Testis (tissue), 3 donors: ENCODE data around the gene RXRA. TPM values are rescaled to one million over a fixed set of nuclear protein-coding genes. Genes with fewer than 3 reads are reported as not detected.

Experiments
- DNase-seq: peaks from one replicate; pipeline ENCODE4 v3.0.0-alpha.2; 2019
- H3K27ac ChIP-seq, 2 donors: fragments of 200-600 bp; sonication (generic); one replicate each; pipeline ENCODE4 v1.5.1; 2019
- H3K27me3 ChIP-seq: fragments of 200-600 bp; sonication (generic); one replicate; pipeline ENCODE4 v1.5.1; 2019
- H3K36me3 ChIP-seq: fragments of 200-600 bp; sonication (generic); one replicate; pipeline ENCODE4 v1.5.1; 2017; ENCODE audit warnings: low read depth; ENCODE audit errors: missing control alignments
- H3K4me1 ChIP-seq: fragments of 200-600 bp; sonication (generic); one replicate; pipeline ENCODE4 v1.5.1; 2019
- H3K4me3 ChIP-seq, 2 donors: fragments of 200-600 bp; sonication (generic); one replicate each; pipeline ENCODE4 v1.5.1; 2017 to 2019
- H3K9me3 ChIP-seq: fragments of 200-600 bp; sonication (generic); one replicate; pipeline ENCODE4 v1.5.1; 2017
- POLR2A ChIP-seq: fragments of 450-650 bp; IDR thresholded peaks from one replicate; pipeline ENCODE4 v1.6.1; 2017; ENCODE audit warnings: antibody characterized with exemption, mild to moderate bottlenecking, moderate library complexity
- WGBS, 2 donors: methylation state at CpG; one replicate each; pipeline ENCODE4 v1.1.5; 2018; 5-methylcytosine and 5-hydroxymethylcytosine counted together
- intact Hi-C: fragments of 100-400 bp; cut with DNase I; formaldehyde crosslinking; loops from one replicate; pipeline ENCODE4 v1.15.1; 2023; ENCODE audit warnings: low total_unique reads
- polyA plus RNA-seq: library from polyadenylated mRNA; stranded (reverse); fragments of 350-450 nt; fragmentation: Illumina TruSeq; extraction: RNeasy Lipid Tissue Mini Kit (QIAGEN cat#74804); gene quantifications from one replicate; pipeline ENCODE4 v1.2.3, GENCODE V29; 2014; ENCODE audit warnings: low read depth, low replicate concordance; ENCODE audit not compliant: insufficient read depth
- total RNA-seq, 2 donors: library from RNA; depleted of rRNA; stranded (reverse); fragments of >200 nt; gene quantifications; one replicate each; pipeline ENCODE4 v1.2.3, GENCODE V29; 2016
- TF ChIP-seq, protein P1 (sequence below), 3 experiments: fragments of 450-650 bp in 2 of 3; fragments of 200-600 bp in 1 of 3; sonication (generic) in 1 of 3; IDR thresholded peaks; one replicate each; pipeline ENCODE4 v1.5.1; 2016 to 2019; ENCODE audit warnings: antibody characterized with exemption in 3 of 3, mild to moderate bottlenecking in 2 of 3, moderate library complexity in 1 of 3

Gene RXRA
- total and polyA plus RNA-seq, 3 donors from 2014 or later: 31.3 to 61.0 (median 47.3) TPM

DNA sequence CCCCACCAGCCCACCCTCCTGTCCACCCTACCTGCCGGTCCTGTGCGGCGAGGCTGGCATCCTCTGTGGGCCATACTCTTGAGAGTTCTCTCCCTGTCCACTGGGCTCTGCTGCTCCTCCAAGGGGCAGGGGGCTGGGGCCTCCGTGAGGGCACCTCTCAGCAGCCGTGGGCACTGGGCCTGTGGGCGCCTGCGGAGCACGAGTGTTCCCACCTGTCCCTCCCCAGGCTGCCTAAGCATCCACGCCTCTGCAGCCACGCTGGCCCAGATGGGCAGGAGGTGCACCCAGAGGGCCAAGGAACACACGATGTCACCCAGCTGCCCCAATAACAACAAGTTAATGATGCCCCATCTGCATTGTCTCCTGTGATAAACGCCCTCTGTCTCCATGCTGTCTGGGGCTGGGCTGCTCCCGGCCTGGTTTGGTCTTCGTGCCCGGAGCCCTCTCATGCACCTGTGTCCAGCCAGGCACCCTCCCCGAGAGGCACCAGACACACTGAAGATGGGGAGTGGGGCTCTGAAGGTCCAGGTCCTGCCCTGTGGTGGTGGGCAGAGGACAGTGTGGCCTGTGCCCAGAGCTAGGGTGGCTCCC lies 114.5 kb downstream of the RXRA start:
- no peak for DNase-seq
- Histone ChIP-seq H3K27me3 (no peaks in the 10 kb centered on the region), H3K4me3 (no peak overlapping the region), H3K27ac (no peak overlapping the region), H3K36me3 (no peaks in the 10 kb centered on the region), H3K9me3 (no peaks in the 10 kb centered on the region), H3K4me1 (peaks cover 41% of the 10 kb centered on the region)
- 85 to 87% methylated on average over 7 to 16 of the region's 16 CpGs for WGBS, 2 donors
- intact Hi-C loops: no loop called here
- TF ChIP-seq, protein P1, sequence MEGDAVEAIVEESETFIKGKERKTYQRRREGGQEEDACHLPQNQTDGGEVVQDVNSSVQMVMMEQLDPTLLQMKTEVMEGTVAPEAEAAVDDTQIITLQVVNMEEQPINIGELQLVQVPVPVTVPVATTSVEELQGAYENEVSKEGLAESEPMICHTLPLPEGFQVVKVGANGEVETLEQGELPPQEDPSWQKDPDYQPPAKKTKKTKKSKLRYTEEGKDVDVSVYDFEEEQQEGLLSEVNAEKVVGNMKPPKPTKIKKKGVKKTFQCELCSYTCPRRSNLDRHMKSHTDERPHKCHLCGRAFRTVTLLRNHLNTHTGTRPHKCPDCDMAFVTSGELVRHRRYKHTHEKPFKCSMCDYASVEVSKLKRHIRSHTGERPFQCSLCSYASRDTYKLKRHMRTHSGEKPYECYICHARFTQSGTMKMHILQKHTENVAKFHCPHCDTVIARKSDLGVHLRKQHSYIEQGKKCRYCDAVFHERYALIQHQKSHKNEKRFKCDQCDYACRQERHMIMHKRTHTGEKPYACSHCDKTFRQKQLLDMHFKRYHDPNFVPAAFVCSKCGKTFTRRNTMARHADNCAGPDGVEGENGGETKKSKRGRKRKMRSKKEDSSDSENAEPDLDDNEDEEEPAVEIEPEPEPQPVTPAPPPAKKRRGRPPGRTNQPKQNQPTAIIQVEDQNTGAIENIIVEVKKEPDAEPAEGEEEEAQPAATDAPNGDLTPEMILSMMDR (IDR thresholded peaks at IDR 0.05): no peak
- TF ChIP-seq POLR2A: no peak

DNA sequence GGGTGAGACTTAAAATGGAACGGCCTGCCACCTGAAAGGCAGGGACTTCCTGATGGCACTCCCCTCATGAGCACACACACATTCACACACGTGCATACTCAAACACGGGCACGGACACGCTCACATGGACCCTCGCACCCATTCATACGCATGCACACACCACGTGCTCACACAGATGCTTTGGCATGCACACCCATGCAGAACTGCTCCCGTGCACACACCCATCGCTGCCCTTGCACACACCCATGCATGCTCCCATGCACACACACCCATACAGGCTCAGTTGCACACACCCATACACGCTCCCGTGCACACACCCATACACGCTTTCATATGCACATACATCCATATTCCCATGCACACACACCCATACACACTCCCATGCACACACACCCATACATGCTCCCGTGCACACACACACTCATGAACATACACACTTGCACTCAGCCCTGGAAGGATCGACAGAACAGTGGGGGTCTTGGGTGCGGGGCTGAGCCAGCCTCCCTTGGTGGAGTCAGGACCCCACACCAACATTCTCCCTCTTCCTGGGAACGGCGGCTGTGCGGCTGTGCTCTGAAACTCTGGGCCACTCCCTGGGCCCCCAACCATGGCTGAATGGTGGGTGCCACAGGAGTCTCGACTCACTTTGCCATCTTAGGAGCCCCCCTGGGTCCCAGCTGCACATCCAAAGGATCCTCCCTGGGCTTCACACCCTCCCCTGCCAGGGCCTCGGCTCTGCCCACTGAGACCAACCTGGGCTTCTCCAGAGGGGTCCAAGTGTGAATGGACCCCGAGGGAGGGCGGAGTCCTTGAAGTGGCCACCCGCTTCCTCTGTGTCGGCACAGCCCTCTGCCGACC lies 115.2 kb downstream of the RXRA start:
- H3K27ac ChIP-seq: peak overlapping the region in 1 of 2 donors; percentile 11
- 77 to 83% methylated on average over 22 to 26 of the region's 26 CpGs for whole genome bisulfite sequencing, 2 donors

DNA sequence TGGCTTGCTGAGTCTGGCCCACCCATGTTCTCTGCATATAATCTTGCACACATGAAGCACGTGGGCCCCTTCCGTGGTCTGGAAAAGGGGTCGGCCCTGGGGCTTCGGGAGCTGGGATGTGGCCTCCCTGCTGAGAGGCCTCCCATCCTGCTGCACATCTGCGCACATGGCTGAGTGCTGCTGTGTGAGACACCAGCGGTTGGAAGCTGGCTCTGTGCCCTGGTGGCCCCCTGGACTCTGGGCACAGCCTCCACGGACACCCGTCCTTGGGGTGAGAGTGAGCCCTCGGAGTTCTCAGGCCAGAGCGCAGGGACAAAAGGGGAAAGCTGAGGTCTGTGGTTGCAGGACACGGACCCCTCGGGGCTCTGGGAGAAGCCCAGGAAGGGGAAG lies 115.8 kb downstream of the RXRA start:
- peak overlapping the region in 1 of 2 donors; percentile 11 for H3K27ac ChIP-seq
- no peak for TF ChIP-seq POLR2A
- TF ChIP-seq, protein P1 (IDR thresholded peaks at IDR 0.05): no peak
- intact Hi-C loops: no loop called here
- H3K27me3 ChIP-seq: no peaks in the 10 kb centered on the region
- H3K36me3 ChIP-seq: no peaks in the 10 kb centered on the region
- H3K4me1 ChIP-seq: peaks cover 27% of the 10 kb centered on the region
- H3K9me3 ChIP-seq: no peaks in the 10 kb centered on the region
- no peak for DNase-seq
- no peak overlapping the region for H3K4me3 ChIP-seq
- WGBS, 2 donors: 34 to 47% methylated on average over 11 of the region's 12 CpGs

More for the DNA sequence above, 115.2 kb downstream of the RXRA start:
- no peak overlapping the region for H3K4me3 ChIP-seq
- no peak for DNase-seq
- no peaks in the 10 kb centered on the region for H3K36me3 ChIP-seq
- H3K4me1 ChIP-seq: peaks cover 33% of the 10 kb centered on the region
- no peak for TF ChIP-seq POLR2A
- TF ChIP-seq, protein P1 (IDR thresholded peaks at IDR 0.05): no peak
- H3K27me3 ChIP-seq: no peaks in the 10 kb centered on the region
- intact Hi-C loops: no loop called here
- H3K9me3 ChIP-seq: no peaks in the 10 kb centered on the region

DNA sequence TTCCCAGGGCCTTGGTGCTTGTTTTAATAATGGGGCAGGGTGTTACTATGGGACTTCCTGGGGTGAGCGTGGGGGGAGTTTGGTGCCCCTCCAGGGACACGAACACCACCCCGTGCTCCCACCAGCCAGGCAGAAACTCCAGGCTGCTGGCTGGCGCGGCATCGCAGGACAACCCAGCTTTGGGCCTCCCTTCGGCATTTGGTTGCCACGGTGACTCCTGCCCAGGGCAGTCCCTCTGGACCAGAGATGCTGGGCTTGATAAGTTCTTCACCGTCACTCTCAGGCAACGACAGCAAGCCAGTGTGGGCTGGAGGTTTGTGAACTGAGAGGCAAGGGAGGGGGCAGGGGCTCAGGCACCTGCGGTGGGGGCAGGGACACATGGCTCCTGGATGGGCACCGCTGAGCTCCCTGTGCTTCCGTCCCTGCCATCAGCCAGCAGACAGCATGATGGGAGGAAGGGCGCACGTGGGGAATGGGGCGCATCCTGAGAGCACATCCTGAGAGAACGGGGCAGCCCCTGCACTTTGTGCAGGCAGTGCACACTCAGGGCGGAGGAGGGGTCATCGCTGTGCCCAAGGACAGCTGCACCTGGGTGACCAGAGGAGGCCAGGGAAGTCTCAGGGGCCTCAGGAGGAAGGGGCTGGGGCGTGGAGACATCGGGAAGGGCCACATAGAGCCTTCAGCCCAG lies 116.4 kb downstream of the RXRA start:
- Histone ChIP-seq H3K4me3 (no peak overlapping the region), H3K4me1 (peaks cover 22% of the 10 kb centered on the region), H3K27me3 (no peaks in the 10 kb centered on the region), H3K9me3 (no peaks in the 10 kb centered on the region), H3K36me3 (no peaks in the 10 kb centered on the region), H3K27ac (no peak overlapping the region)
- intact Hi-C loops: loop anchor here (1.0 kb wide), 1 partner anchor 272 kb away; no protein-coding TSS in a partner anchor
- WGBS, 2 donors: 39 to 42% methylated on average over 11 to 21 of the region's 21 CpGs
- TF ChIP-seq, protein P1 (IDR thresholded peaks at IDR 0.05): no peak
- TF ChIP-seq POLR2A: no peak
- no peak for DNase-seq
